MG63 (cell line): ENCODE data around the gene MAPK6. TPM values are rescaled to one million over a fixed set of nuclear protein-coding genes. Genes with fewer than 3 reads are reported as not detected.

Source experiments
- total RNA-seq: library from RNA; depleted of rRNA; stranded (reverse); fragments of >200 nt; shearing (Covaris generic); gene quantifications from 2 replicates; pipeline ENCODE4 v1.2.3, GENCODE V29; 2014; ENCODE audit warnings: low replicate concordance; rRNA removed

The MAPK6 gene
- total RNA-seq, 1 experiment from 2014 or later = 36.3 TPM

Other genes starting within 250 kb of the MAPK6 start
- gene TMOD3, start 189.6 kb upstream of the MAPK6 start, total RNA-seq = 37.8 and 40.6 TPM in 2 replicates
- 30.5 and 42.9 TPM in 2 replicates for gene LEO1, start 47.4 kb upstream of the MAPK6 start, total RNA-seq
- not detected in 2 replicates for gene BCL2L10, start 93.6 kb downstream of the MAPK6 start, total RNA-seq
- 11.7 and 18.9 TPM in 2 replicates for gene GNB5, start 172.2 kb downstream of the MAPK6 start, total RNA-seq